ENCODE measurements around the gene WNT3A.
"Not testable (repeated sequence)": the region's sequence is repeated elsewhere in the genome, so short reads cannot be mapped to it uniquely, and the experiment has no call there.

The WNT3A gene

DNA sequence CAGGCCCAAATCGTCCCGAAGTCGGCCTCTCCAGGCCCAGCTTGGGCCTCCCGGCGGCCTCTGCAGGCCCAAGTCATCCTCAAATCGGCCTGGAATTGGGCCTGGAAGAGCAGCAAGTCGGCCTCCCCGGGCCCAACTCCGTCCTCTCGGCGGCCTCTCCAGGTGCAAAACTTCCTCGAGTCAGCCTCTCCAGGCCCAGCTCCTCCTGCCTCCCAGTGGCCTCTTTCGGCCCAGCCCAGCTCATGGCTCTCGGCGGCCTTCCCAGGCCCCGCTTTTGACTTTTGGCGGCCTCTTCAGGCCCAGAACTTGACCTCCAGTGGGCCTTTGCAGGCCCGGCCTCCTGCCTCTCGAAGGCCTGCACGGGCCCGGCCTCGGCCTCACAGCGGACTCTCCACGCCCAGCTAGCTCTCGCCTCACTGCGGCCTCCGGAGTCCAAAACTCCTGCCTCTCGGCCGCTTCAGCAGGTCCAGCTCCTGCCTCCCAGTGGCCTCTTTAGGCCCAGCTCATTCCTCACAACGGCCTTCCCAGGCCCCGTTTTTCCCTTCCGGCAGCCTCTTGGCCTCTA is 33.0 kb upstream of the WNT3A start:
- DNase-seq (ENCODE audit: extremely low read depth, low read depth): not testable (repeated sequence)

DNA sequence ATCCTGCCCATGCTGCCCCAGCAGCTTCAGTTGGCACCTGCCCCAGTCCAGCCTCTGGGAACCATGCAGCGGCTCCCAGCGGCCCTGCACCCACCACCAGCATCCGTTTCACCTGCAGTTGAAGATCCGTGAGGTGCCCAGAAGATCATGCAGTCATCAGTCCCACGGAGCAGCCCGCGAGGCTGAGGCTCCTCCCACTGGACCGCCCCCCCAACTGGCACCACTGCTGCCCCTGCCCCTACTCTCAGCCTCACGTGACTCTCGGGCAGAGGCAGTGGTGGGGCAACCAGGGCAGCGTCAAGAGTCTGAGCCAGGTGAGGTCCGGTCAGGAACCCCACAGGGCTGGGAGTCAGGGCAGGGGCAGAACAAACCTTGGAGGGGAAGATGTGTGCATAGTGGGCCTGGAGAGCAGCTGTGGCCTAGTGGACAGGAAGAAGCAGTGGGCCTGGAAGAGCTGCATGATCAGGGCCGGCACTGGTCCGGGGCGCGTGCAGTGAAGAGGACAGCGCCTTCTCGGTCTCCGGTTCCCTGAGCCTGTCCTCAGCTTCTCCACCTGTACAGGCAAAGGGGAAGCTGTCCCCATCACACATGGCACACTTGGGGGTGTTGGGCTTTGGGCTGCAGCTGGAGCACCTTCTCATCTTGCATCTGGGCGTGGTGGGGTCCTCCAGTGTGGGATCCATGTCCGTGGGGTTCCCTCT is 31.1 kb upstream of the WNT3A start:
- DNase-seq (ENCODE audit: extremely low read depth, low read depth): not testable (repeated sequence)

GRCh38 chr1:227987181-227987580 is 19.6 kb upstream of the WNT3A start:
- no peak for DNase-seq (ENCODE audit: extremely low read depth, low read depth)
- no peak for TF ChIP-seq CTCF (IDR thresholded peaks at IDR 0.05; ENCODE audit: low read depth, low read length)

DNA sequence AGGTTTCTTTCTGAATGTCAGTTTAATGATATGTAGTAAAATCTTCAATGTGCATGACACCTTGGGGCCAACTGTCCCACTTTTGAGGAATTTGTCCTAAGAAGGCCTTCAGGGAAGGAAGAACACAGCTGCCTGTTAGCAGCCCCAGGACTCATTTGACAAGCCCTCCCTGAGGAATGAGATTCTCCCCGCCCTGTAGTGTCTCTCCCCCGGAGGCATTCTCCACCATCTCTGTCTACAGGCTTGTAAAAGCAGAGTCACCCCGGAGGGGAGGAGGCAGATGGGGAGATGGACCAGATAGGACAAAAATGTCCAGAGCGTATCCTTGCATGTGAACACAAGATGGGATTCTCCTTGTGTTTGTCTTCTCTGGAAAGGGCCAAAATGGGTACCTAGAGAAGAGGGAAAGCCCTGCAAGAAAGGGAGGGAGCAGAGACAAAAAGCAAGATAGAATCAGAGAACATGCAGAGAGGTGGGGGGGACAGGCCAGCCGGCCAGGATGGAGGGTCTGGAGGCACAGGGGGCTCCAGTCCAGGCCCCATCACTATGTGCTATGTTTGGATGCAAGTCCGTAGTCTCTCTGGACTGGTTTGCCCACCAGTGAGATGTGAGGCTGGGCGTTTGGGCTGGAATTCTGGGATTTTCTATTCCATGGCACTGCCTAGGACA is 12.0 kb upstream of the WNT3A start:
- DNase-seq (ENCODE audit: extremely low read depth, low read depth): no peak
- TF ChIP-seq CTCF (IDR thresholded peaks at IDR 0.05; ENCODE audit: low read depth, low read length): no peak

DNA sequence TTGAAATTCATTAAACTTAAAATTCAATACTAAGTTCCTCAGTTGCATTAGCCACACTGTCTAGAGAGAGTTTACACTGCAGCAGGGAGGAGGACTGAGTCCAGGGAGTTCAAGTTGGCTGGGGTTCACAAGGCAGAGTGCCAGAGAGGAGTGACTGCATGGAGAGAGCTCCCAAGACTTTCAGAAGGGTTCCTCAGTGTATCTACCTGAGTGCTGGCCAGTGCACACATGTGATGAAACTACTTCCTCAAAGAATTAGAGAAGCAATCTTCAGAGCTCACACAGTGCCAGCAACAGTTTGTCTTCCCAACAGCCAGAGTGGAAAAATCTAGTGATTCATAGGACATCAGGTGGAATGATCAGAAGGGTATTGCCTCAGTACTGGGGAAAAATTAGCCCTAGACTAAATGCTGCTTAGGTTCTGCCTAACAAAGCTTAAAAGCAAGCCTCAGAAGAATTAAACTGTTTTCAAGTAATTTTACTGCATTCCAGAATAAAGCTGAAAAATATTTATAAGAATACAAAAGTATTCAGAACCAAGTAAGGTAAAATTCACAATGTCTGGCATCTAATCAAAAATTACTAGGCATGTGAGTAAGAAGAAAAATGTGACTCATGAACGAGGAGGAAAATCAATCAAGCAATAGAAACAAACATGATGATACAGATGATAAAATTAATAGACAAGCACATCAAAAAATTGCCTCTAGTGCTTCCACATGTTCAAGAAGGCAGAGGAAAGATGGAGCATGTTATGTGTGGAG is 10.4 kb upstream of the WNT3A start:
- no peak for DNase-seq (ENCODE audit: extremely low read depth, low read depth)
- TF ChIP-seq CTCF (IDR thresholded peaks at IDR 0.05; ENCODE audit: low read depth, low read length): no peak

- DNase-seq (ENCODE audit: extremely low read depth, low read depth): no peak
- no peak for TF ChIP-seq CTCF (IDR thresholded peaks at IDR 0.05; ENCODE audit: low read depth, low read length)
These were observed 8.3 kb upstream of the WNT3A start for GRCh38 chr1:227998374-227999055.

DNA sequence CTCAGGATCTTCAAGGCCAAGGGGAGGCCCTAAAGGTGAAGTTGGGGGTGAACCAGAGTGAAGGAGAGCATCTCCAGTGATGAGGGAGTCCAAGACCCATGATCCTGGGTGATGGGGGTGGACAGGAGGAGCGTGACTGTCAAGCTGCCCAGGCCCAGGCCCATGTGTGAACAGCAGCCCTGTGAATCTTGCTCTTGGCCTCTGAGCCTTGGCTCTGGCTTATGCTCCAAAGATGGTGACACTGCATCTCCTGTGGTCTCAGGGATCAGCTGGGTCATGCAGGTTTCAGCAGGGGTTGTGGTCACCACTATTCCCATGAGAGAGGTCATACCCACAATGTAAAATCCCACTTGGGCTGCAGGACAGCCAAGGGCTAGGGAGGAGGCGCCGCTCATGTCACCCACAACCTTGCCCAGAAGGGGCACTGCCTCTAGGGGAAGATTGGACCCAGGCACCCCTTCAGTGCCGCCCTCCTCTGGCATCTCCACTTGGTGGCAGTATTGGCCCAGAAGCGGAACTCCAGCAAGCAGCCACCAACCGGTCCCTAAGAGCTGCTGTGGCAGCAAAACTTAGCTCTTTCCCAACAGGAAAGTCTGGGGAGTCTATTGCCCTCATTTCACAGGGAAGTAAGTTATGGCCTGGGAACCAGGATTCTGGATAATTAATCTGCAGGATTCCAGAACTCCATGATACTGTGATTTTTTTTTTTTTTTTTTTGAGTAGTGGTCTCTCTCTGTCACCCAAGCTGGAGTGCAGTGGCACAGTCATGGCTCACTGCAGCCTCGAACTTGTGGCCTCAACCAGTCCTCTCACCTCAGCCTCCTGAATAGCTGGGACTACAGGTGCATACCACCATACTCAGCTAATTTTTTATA is 7.5 kb upstream of the WNT3A start:
- TF ChIP-seq CTCF (IDR thresholded peaks at IDR 0.05; ENCODE audit: low read depth, low read length): peak; percentile 74
- peak; percentile 22 for DNase-seq (ENCODE audit: extremely low read depth, low read depth)
